Right kidney (tissue), 1 donor: ENCODE data around the gene TMEM253.

ENCODE experiments used
- DNase-seq: peaks from one replicate; pipeline ENCODE4 v3.0.0-alpha.2; 2016

TMEM253 gene

GRCh38 chr14:21070610-21071224 lies 30.1 kb upstream of the TMEM253 start:
- DNase-seq, result peak; percentile 89

GRCh38 chr14:21071225-21072030 lies 29.4 kb upstream of the TMEM253 start:
- DNase-seq, result no peak

- peak; percentile 63 for DNase-seq
These were observed 28.8 kb upstream of the TMEM253 start for GRCh38 chr14:21072031-21072473.

- no peak for DNase-seq
These were observed 28.0 kb upstream of the TMEM253 start for GRCh38 chr14:21072781-21073339.

GRCh38 chr14:21073921-21074320 lies 26.9 kb upstream of the TMEM253 start:
- DNase-seq, result no peak

- no peak for DNase-seq
These were observed 26.2 kb upstream of the TMEM253 start for GRCh38 chr14:21074398-21075272.

GRCh38 chr14:21075719-21076437 lies 25.0 kb upstream of the TMEM253 start:
- no peak for DNase-seq

- DNase-seq, result no peak
These were observed 23.2 kb upstream of the TMEM253 start for GRCh38 chr14:21077672-21078071.

GRCh38 chr14:21078287-21078686 lies 22.6 kb upstream of the TMEM253 start:
- no peak for DNase-seq

- DNase-seq, result no peak
These were observed 22.1 kb upstream of the TMEM253 start for GRCh38 chr14:21078726-21079125.

- no peak for DNase-seq
These were observed 19.2 kb upstream of the TMEM253 start for GRCh38 chr14:21081521-21082142.

- DNase-seq, result no peak
These were observed 17.1 kb upstream of the TMEM253 start for GRCh38 chr14:21083565-21084325.

GRCh38 chr14:21084396-21084795 lies 16.5 kb upstream of the TMEM253 start:
- DNase-seq, result no peak

GRCh38 chr14:21084998-21085853 lies 15.6 kb upstream of the TMEM253 start:
- DNase-seq, result no peak

GRCh38 chr14:21086908-21087293 lies 14.0 kb upstream of the TMEM253 start:
- DNase-seq, result no peak

- no peak for DNase-seq
These were observed 13.4 kb upstream of the TMEM253 start for GRCh38 chr14:21087294-21088091.

- no peak for DNase-seq
These were observed 12.2 kb upstream of the TMEM253 start for GRCh38 chr14:21088687-21089086.

- no peak for DNase-seq
These were observed 11.6 kb upstream of the TMEM253 start for GRCh38 chr14:21089271-21089670.

- DNase-seq, result no peak
These were observed 11.0 kb upstream of the TMEM253 start for GRCh38 chr14:21089877-21090193.
